ENCODE results near the gene SUMO1. TPM values are rescaled to one million over a fixed set of nuclear protein-coding genes. Genes with fewer than 3 reads are reported as not detected.

Gene SUMO1
- total and polyA plus RNA-seq, 9 of the 15 experiments (the other 6 are each of a cell fraction or from before 2014, with no cell fraction given): 63.7 to 292 (median 92.0) TPM

- TF ChIP-seq MBD1 (CRISPR knock-in tag; IDR thresholded peaks at IDR 0.05): no peak
- peak; percentile 64 for TF ChIP-seq HCFC1 (IDR thresholded peaks at IDR 0.05; ENCODE audit: low read depth, low read length)
- TF ChIP-seq FOXJ2 (tag; IDR thresholded peaks at IDR 0.05): no peak
- TF ChIP-seq NR3C1 (CRISPR knock-in tag; IDR thresholded peaks at IDR 0.05): peak; percentile 23; the same call in 1 of the 2 replicates
- no peak for TF ChIP-seq DMBX1 (CRISPR knock-in tag; IDR thresholded peaks at IDR 0.05; ENCODE audit: borderline replicate concordance)
- no peak for TF ChIP-seq ZC3H8 (IDR thresholded peaks at IDR 0.05)
- TF ChIP-seq SFPQ (IDR thresholded peaks at IDR 0.05; ENCODE audit: low read depth, low read length): no peak
- TF ChIP-seq ZFX (CRISPR knock-in tag; IDR thresholded peaks at IDR 0.05): peak; percentile 92
- TF ChIP-seq ZNF140 (CRISPR knock-in tag; IDR thresholded peaks at IDR 0.05): no peak
- TF ChIP-seq MLLT1 (IDR thresholded peaks at IDR 0.05): peak in 1 of 2 experiments; percentile 17; a peak in 1 of 4 replicates
- TF ChIP-seq HOMEZ (CRISPR knock-in tag; IDR thresholded peaks at IDR 0.05): no peak
- TF ChIP-seq ZFPM2 (CRISPR knock-in tag; IDR thresholded peaks at IDR 0.05): no peak
- TF ChIP-seq ZNF174 (CRISPR knock-in tag; IDR thresholded peaks at IDR 0.05): no peak
- no peak for TF ChIP-seq ID3 (CRISPR knock-in tag; IDR thresholded peaks at IDR 0.05)
- no peak for TF ChIP-seq ID3 (tag; IDR thresholded peaks at IDR 0.05)
- no peak for TF ChIP-seq EZH2 (IDR thresholded peaks at IDR 0.05; ENCODE audit: borderline replicate concordance, low read depth, low read length)
- no peak for TF ChIP-seq CBX2 (IDR thresholded peaks at IDR 0.05; ENCODE audit: insufficient read depth, low read length, poor library complexity, severe bottlenecking)
- TF ChIP-seq GABPB2 (CRISPR knock-in tag; conservative IDR thresholded peaks at IDR 0.05): no peak
- no peak for TF ChIP-seq ZNF324 (CRISPR knock-in tag; IDR thresholded peaks at IDR 0.05)
- TF ChIP-seq PHF8 (IDR thresholded peaks at IDR 0.05; ENCODE audit: borderline replicate concordance, low read length): peak; percentile 89
Measured at GRCh38 chr2:202265467-202266277, 27.3 kb upstream of the SUMO1 start, which contains the start of gene NOP58 (continued).

Data from K562 (cell line).